Keratinocyte (primary cell): Measurements from ENCODE around the gene MAGEB1. TPM values are rescaled to one million over a fixed set of nuclear protein-coding genes. Genes with fewer than 3 reads are reported as not detected.

Source experiments
- DNase-seq: peaks from one replicate; pipeline ENCODE4 v3.0.0-alpha.2; 2011; ENCODE audit warnings: low read depth, missing footprints, low spot score
- FAIRE-seq: peaks from 2 replicates; lab custom pipeline; 2011; peaks lifted over from hg19 to GRCh38; lab: Jason Lieb, UNC
- H2AFZ ChIP-seq: 2 replicates; pipeline ENCODE4 v1.6.0; 2012; ENCODE audit warnings: low read length, control low read depth, inconsistent platforms; ENCODE audit not compliant: control insufficient read depth
- H3K27ac ChIP-seq: 2 replicates; pipeline ENCODE4 v1.5.1; 2011; ENCODE audit warnings: low read length; ENCODE audit not compliant: control insufficient read depth, insufficient read depth
- H3K27me3 ChIP-seq: 3 replicates; pipeline ENCODE4 v1.6.0; 2011; ENCODE audit warnings: low read length; ENCODE audit not compliant: control insufficient read depth, insufficient read depth; ENCODE audit errors: extremely low read depth
- H3K36me3 ChIP-seq, 2 experiments: 2 replicates in 1 of 2; 3 replicates in 1 of 2; pipeline ENCODE4 v1.5.1; 2011; ENCODE audit warnings: low read length in 2 of 2, mild to moderate bottlenecking in 1 of 2; ENCODE audit not compliant: control insufficient read depth in 2 of 2, insufficient read depth in 2 of 2; ENCODE audit errors: extremely low read depth in 1 of 2
- H3K4me1 ChIP-seq: 3 replicates; pipeline ENCODE4 v1.5.1; 2011; ENCODE audit warnings: low read length; ENCODE audit not compliant: control insufficient read depth, insufficient read depth; ENCODE audit errors: extremely low read depth
- H3K4me2 ChIP-seq: 3 replicates; pipeline ENCODE4 v1.6.0; 2011; ENCODE audit warnings: low read depth, low read length; ENCODE audit not compliant: control insufficient read depth, insufficient read depth; ENCODE audit errors: extremely low read depth
- H3K4me3 ChIP-seq, 3 experiments: fragments of 200-600 bp in 1 of 3; sonication (generic) in 1 of 3; 2 replicates in 2 of 3; 3 replicates in 1 of 3; pipeline ENCODE4 v1.5.1; 2011 to 2016; ENCODE audit warnings: low read length in 3 of 3, mild to moderate bottlenecking in 3 of 3, control low read depth in 2 of 3, inconsistent platforms in 1 of 3, low read depth in 1 of 3, mixed read lengths in 1 of 3, mixed run types in 1 of 3, moderate library complexity in 1 of 3; ENCODE audit not compliant: control insufficient read depth in 2 of 3, insufficient read depth in 2 of 3; ENCODE audit errors: extremely low read depth in 1 of 3
- H3K79me2 ChIP-seq: 2 replicates; pipeline ENCODE4 v1.6.0; 2012; ENCODE audit warnings: low read length; ENCODE audit not compliant: control insufficient read depth, insufficient read depth
- H3K9ac ChIP-seq: 3 replicates; pipeline ENCODE4 v1.6.0; 2011; ENCODE audit warnings: low read length; ENCODE audit not compliant: control insufficient read depth, insufficient read depth; ENCODE audit errors: extremely low read depth
- H3K9me1 ChIP-seq: 3 replicates; pipeline ENCODE4 v1.6.0; 2011; ENCODE audit warnings: low read length; ENCODE audit not compliant: control insufficient read depth, insufficient read depth; ENCODE audit errors: extremely low read depth
- H3K9me3 ChIP-seq: 2 replicates; pipeline ENCODE4 v1.5.1; 2012; ENCODE audit warnings: low read depth, low read length; ENCODE audit not compliant: control insufficient read depth
- H4K20me1 ChIP-seq: 3 replicates; pipeline ENCODE4 v1.6.0; 2011; ENCODE audit warnings: low read length; ENCODE audit not compliant: control insufficient read depth, insufficient read depth; ENCODE audit errors: extremely low read depth
- CTCF ChIP-seq, 3 experiments: IDR thresholded peaks in 1 of 3; conservative IDR thresholded peaks in 1 of 3; optimal IDR thresholded peaks in 1 of 3; 2 replicates in 2 of 3; 3 replicates in 1 of 3; pipeline versions ENCODE3 to v1.5.1; 2011; ENCODE audit warnings: low read length in 3 of 3, mild to moderate bottlenecking in 3 of 3, moderate library complexity in 2 of 3, control low read depth in 1 of 3, inconsistent platforms in 1 of 3; ENCODE audit not compliant: insufficient read depth in 2 of 3; ENCODE audit errors: extremely low read depth in 1 of 3
- EZH2 ChIP-seq: IDR thresholded peaks from one replicate; pipeline ENCODE4 v1.6.1; 2012; ENCODE audit warnings: inconsistent platforms, mild to moderate bottlenecking, low read length, moderate library complexity
- dilution Hi-C: fragments of 300-500 bp; cut with MboI; formaldehyde crosslinking; loops from one replicate; pipeline ENCODE4 v1.7.0; 2020; ENCODE audit warnings: low sequenced_read_pairs; ENCODE audit not compliant: extremely low pct_ligation_motif_present
- polyA plus RNA-seq, 5 experiments: library from polyadenylated mRNA; depleted of rRNA in 3 of 5; stranded (reverse) in 3 of 5; stranded (forward) in 1 of 5; unstranded in 1 of 5; fragments of >200 nt; gene quantifications; 1 replicate in 1 of 5; 2 replicates in 3 of 5; 3 replicates in 1 of 5; pipeline versions ENCODE4 v1.2.1 to v1.2.3, GENCODE V29; 2011 to 2012; ENCODE audit warnings: missing spikeins in 2 of 5, low read depth in 1 of 5, low replicate concordance in 1 of 5

MAGEB1 gene
- polyA plus RNA-seq, 1 donor (not counting 4 experiments of a cell fraction or from before 2014, with no cell fraction given), result not detected

- Histone ChIP-seq H3K9me3 (no peaks in the 10 kb centered on the region), H4K20me1 (no peaks in the 10 kb centered on the region), H3K27me3 (no peaks in the 10 kb centered on the region), H2AFZ (no peak overlapping the region), H3K4me1 (no peaks in the 10 kb centered on the region), H3K36me3 (no peaks in the 10 kb centered on the region), H3K79me2 (no peaks in the 10 kb centered on the region), H3K4me3 (no peak overlapping the region), H3K9me1 (no peaks in the 10 kb centered on the region), H3K9ac (no peak overlapping the region), H3K27ac (no peak overlapping the region), H3K4me2 (no peak overlapping the region)
- dilution Hi-C loops, result no loop called here
- DNase-seq (no peak), FAIRE-seq (no peak)
- TF ChIP-seq EZH2, result no peak
- no peak for TF ChIP-seq CTCF (optimal IDR thresholded peaks at IDR 0.05 in 1 of 3, IDR thresholded peaks at IDR 0.05 in 1 of 3, conservative IDR thresholded peaks at IDR 0.05 in 1 of 3; ENCODE audit: extremely low read depth in 1 of 3, insufficient read depth in 2 of 3, low read length in 3 of 3)
Observed at GRCh38 chrX:30224536-30224935, 22.4 kb upstream of the MAGEB1 start.

- H3K4me1 ChIP-seq, result no peaks in the 10 kb centered on the region
- no peaks in the 10 kb centered on the region for H3K36me3 ChIP-seq
- no peaks in the 10 kb centered on the region for H4K20me1 ChIP-seq
- no peak for FAIRE-seq
- TF ChIP-seq CTCF (optimal IDR thresholded peaks at IDR 0.05 in 1 of 3, IDR thresholded peaks at IDR 0.05 in 1 of 3, conservative IDR thresholded peaks at IDR 0.05 in 1 of 3; ENCODE audit: extremely low read depth in 1 of 3, insufficient read depth in 2 of 3, low read length in 3 of 3) (no peak), EZH2 (no peak)
- H3K79me2 ChIP-seq, result no peaks in the 10 kb centered on the region
- H3K9me1 ChIP-seq, result no peaks in the 10 kb centered on the region
- H3K9me3 ChIP-seq, result no peaks in the 10 kb centered on the region
- H3K27ac ChIP-seq, result no peak overlapping the region
- H3K9ac ChIP-seq, result no peak overlapping the region
- H2AFZ ChIP-seq, result no peak overlapping the region
- H3K4me3 ChIP-seq, result no peak overlapping the region
- no peak for DNase-seq
- dilution Hi-C loops, result no loop called here
- H3K27me3 ChIP-seq, result no peaks in the 10 kb centered on the region
- no peak overlapping the region for H3K4me2 ChIP-seq
Observed at GRCh38 chrX:30228526-30228925, 18.4 kb upstream of the MAGEB1 start.
